ENCODE measurements around the gene AACS. TPM values are rescaled to one million over a fixed set of nuclear protein-coding genes. Genes with fewer than 3 reads are reported as not detected.

AACS gene
- total and polyA plus RNA-seq, 10 of the 15 experiments (the other 5 are each of a cell fraction or from before 2014, with no cell fraction given): 10.1 to 34.0 (median 21.1) TPM

- Histone ChIP-seq H3K36me3 (ENCODE audit: control insufficient read depth in 2 of 2, insufficient read depth in 2 of 2, low read length in 1 of 2) (no peaks in the 10 kb centered on the region), H4K20me1 (ENCODE audit: control insufficient read depth, insufficient read depth) (no peaks in the 10 kb centered on the region), H3K4me3 (no peak overlapping the region), H3K4me2 (ENCODE audit: control insufficient read depth, insufficient read depth) (no peak overlapping the region), H3K79me2 (ENCODE audit: control insufficient read depth, insufficient read depth, low read length) (no peaks in the 10 kb centered on the region), H2AFZ (ENCODE audit: control insufficient read depth, low read depth, low read length) (no peak overlapping the region), H3K27ac (ENCODE audit: control insufficient read depth, insufficient read depth) (no peak overlapping the region), H3K4me1 (ENCODE audit: control insufficient read depth, insufficient read depth, low read length) (no peaks in the 10 kb centered on the region), H3K27me3 (replicated peaks in 1 of 2; ENCODE audit: control insufficient read depth in 2 of 2, insufficient read depth in 2 of 2, low read length in 1 of 2) (no peaks in the 10 kb centered on the region), H3K9me3 (replicated peaks; ENCODE audit: control insufficient read depth, insufficient read depth, low read length) (no peaks in the 10 kb centered on the region; the same call in 2 of the 3 replicates), H3K9ac (ENCODE audit: control insufficient read depth, insufficient read depth, low read length) (no peak overlapping the region)
- CTCF ChIA-PET: no interaction called here
- SMC1A ChIA-PET (ENCODE audit: uncharacterized antibody, unreplicated experiment): interaction anchor here (0.9 kb wide), 1 partner anchor 22 kb away, joined by 3 read pairs; no protein-coding TSS in a partner anchor
- in situ Hi-C loops (cut with MboI): no loop called here
- WGBS (ENCODE audit: insufficient coverage, insufficient replicate concordance, low lambda C conversion rate, missing lambda C conversion rate): 47% methylated on average over 2 of the region's 2 CpGs
- FAIRE-seq: no peak
- BruUV-seq (replicated peaks): no TSS peak
- RAD21 ChIA-PET (ENCODE audit: unreplicated experiment): no interaction called here
- POLR2A ChIA-PET: no interaction called here
- TF ChIP-seq ELK1 (IDR thresholded peaks at IDR 0.05; ENCODE audit: low read depth, low read length) (no peak), MAX (IDR thresholded peaks at IDR 0.05; ENCODE audit: low read depth, low read length) (no peak)
- ATAC-seq: no peak
- no peak for DNase-seq (ENCODE audit: low read depth, low spot score)
- intact Hi-C loops (cut with micrococcal nuclease; ENCODE audit: unreplicated experiment): no loop called here
These were observed 96.4 kb downstream of the AACS start for GRCh38 chr12:125161712-125162022.

- ChIA-PET CTCF (no interaction called here), POLR2A (no interaction called here), RAD21 (ENCODE audit: unreplicated experiment) (no interaction called here), SMC1A (ENCODE audit: uncharacterized antibody, unreplicated experiment) (interaction anchor here (0.9 kb wide), 1 partner anchor 21 kb away, joined by 3 read pairs; no protein-coding TSS in a partner anchor)
- WGBS (ENCODE audit: insufficient coverage, insufficient replicate concordance, low lambda C conversion rate, missing lambda C conversion rate): 64% methylated on average over 15 of the region's 15 CpGs
- FAIRE-seq (no peak), ATAC-seq (no peak), DNase-seq (ENCODE audit: low read depth, low spot score) (no peak)
- Histone ChIP-seq H3K36me3 (ENCODE audit: control insufficient read depth in 2 of 2, insufficient read depth in 2 of 2, low read length in 1 of 2) (no peaks in the 10 kb centered on the region), H2AFZ (ENCODE audit: control insufficient read depth, low read depth, low read length) (no peak overlapping the region), H3K27me3 (replicated peaks in 1 of 2; ENCODE audit: control insufficient read depth in 2 of 2, insufficient read depth in 2 of 2, low read length in 1 of 2) (no peaks in the 10 kb centered on the region), H3K4me1 (ENCODE audit: control insufficient read depth, insufficient read depth, low read length) (no peaks in the 10 kb centered on the region), H3K9ac (ENCODE audit: control insufficient read depth, insufficient read depth, low read length) (no peak overlapping the region), H3K27ac (ENCODE audit: control insufficient read depth, insufficient read depth) (no peak overlapping the region), H4K20me1 (ENCODE audit: control insufficient read depth, insufficient read depth) (no peaks in the 10 kb centered on the region), H3K4me2 (ENCODE audit: control insufficient read depth, insufficient read depth) (no peak overlapping the region), H3K4me3 (no peak overlapping the region), H3K79me2 (ENCODE audit: control insufficient read depth, insufficient read depth, low read length) (no peaks in the 10 kb centered on the region), H3K9me3 (replicated peaks; ENCODE audit: control insufficient read depth, insufficient read depth, low read length) (no peaks in the 10 kb centered on the region)
- intact Hi-C loops (cut with micrococcal nuclease; ENCODE audit: unreplicated experiment) (no loop called here), in situ Hi-C loops (cut with MboI) (no loop called here)
- no TSS peak for BruUV-seq (replicated peaks)
- TF ChIP-seq E4F1 (IDR thresholded peaks at IDR 0.05; ENCODE audit: borderline replicate concordance, partially characterized antibody) (no peak), BCLAF1 (IDR thresholded peaks at IDR 0.05) (no peak), GATAD2B (conservative IDR thresholded peaks at IDR 0.05; ENCODE audit: low read depth) (no peak), CBX3 (IDR thresholded peaks at IDR 0.05; ENCODE audit: borderline replicate concordance, low read depth) (no peak)
These were observed 97.3 kb downstream of the AACS start for GRCh38 chr12:125162489-125163028.
